ENCODE measurements around the gene GINS2. TPM values are rescaled to one million over a fixed set of nuclear protein-coding genes. Genes with fewer than 3 reads are reported as not detected.

GINS2 gene
- polyA plus RNA-seq, 1 of the 3 experiments (the other 2 are of a cell fraction): 9.0 TPM

DNA sequence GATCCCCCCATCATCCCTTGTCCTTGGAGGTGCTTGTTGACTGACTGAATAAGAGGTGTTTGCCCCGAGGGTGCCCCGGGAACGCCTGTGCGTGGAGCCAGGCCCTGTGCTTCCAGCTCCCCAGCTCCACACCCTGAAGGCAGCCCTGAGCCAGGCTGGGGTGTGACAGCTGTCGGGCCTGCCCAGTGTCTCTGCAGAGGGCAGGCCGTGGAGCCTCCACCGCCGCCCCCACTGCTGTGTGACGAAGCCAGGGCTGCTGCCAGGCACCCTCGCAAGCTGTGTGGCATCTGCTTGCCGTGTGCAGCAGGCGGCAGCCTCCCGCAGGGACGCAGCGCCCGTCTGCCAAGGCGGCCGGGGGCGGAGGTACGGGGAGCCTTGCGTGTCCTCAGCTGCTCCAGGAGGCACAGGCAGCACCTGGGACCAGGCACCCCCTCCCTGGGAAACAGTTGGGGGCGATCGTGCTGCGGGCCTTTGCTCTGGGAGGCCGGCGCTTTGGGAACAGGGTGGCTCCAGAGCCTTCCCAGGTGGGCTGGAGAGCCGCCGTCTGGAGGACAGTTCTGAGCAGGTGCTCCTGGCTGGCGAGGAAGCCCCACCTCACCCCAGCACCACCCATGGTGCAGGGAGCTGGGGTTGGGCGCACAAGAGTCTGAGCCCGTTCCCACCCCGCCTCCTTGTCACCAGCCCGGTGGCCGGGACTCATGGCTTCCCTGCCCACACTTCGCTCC is 49.1 kb downstream of the GINS2 start:
- Histone ChIP-seq H3K27me3 (ENCODE audit: insufficient read depth) (no peaks in the 10 kb centered on the region), H3K79me2 (ENCODE audit: insufficient read depth) (peaks cover 18% of the 10 kb centered on the region; the same call in 1 of the 2 replicates), H3K4me2 (no peak overlapping the region), H4K20me1 (ENCODE audit: insufficient read depth) (peaks cover 98% of the 10 kb centered on the region), H3K4me3 (ENCODE audit: low read depth in 2 of 2, low read length in 1 of 2) (no peak overlapping the region), H3K9ac (no peak overlapping the region), H3K9me3 (no peaks in the 10 kb centered on the region), H3F3A (replicated peaks; ENCODE audit: insufficient read depth) (no peaks in the 10 kb centered on the region), H3K4me1 (ENCODE audit: control insufficient read depth in 1 of 2, insufficient read depth in 2 of 2, low read depth in 1 of 2, low read length in 1 of 2) (peaks cover 0 to 74% of the 10 kb centered on the region in 2 experiments; a peak in 1 of 4 replicates), H3K36me3 (replicated peaks in 1 of 2; ENCODE audit: control insufficient read depth in 1 of 2, insufficient read depth in 2 of 2, low read length in 1 of 2) (peaks cover 0 to 39% of the 10 kb centered on the region in 2 experiments), H3K27ac (ENCODE audit: low read depth in 2 of 2, low read length in 1 of 2) (peak overlapping the region in 1 of 2 experiments; percentile 54; a peak in 2 of 4 replicates), H3K9me2 (no peaks in the 10 kb centered on the region), H2AFZ (ENCODE audit: low read depth) (no peak overlapping the region)
- POLR2A ChIA-PET: interaction anchor here (1.6 kb wide), 1 partner anchor 11 kb away, joined by 5 read pairs; no protein-coding TSS in a partner anchor
- CTCF ChIA-PET: interaction anchor here (0.8 to 3.2 kb wide), 5 partner anchors 11 to 318 kb away, joined by 3 to 21 read pairs (median 4); no protein-coding TSS in a partner anchor
- 76% methylated on average over 5 of the region's 35 CpGs for WGBS (ENCODE audit: low lambda C conversion rate)
- DNase-seq: peak; percentile 92
- TF ChIP-seq MEF2A (IDR thresholded peaks at IDR 0.05; ENCODE audit: borderline replicate concordance, low read depth): no peak
- TF ChIP-seq TAF1 (IDR thresholded peaks at IDR 0.05; ENCODE audit: borderline replicate concordance, low read depth, low read length): no peak
- TF ChIP-seq POLR2AphosphoS5 (IDR thresholded peaks at IDR 0.05; ENCODE audit: low read depth, low read length): no peak
- no peak for TF ChIP-seq PBX3 (IDR thresholded peaks at IDR 0.05)
- no peak for TF ChIP-seq SIN3A (IDR thresholded peaks at IDR 0.05; ENCODE audit: borderline replicate concordance, low read depth, low read length)
- no peak for TF ChIP-seq TEAD4 (IDR thresholded peaks at IDR 0.05; ENCODE audit: borderline replicate concordance, insufficient read depth)
- TF ChIP-seq CTCF (IDR thresholded peaks at IDR 0.05): no peak
- no peak for TF ChIP-seq RXRA (IDR thresholded peaks at IDR 0.05; ENCODE audit: borderline replicate concordance, low read depth)
- no peak for TF ChIP-seq YY1 (IDR thresholded peaks at IDR 0.05; ENCODE audit: low read depth)
- no peak for TF ChIP-seq FOSL2 (IDR thresholded peaks at IDR 0.05; ENCODE audit: borderline replicate concordance, low read depth)
- TF ChIP-seq RFX5 (IDR thresholded peaks at IDR 0.05; ENCODE audit: low read length): no peak
- TF ChIP-seq, protein P1, sequence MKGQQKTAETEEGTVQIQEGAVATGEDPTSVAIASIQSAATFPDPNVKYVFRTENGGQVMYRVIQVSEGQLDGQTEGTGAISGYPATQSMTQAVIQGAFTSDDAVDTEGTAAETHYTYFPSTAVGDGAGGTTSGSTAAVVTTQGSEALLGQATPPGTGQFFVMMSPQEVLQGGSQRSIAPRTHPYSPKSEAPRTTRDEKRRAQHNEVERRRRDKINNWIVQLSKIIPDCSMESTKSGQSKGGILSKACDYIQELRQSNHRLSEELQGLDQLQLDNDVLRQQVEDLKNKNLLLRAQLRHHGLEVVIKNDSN (IDR thresholded peaks at IDR 0.05; ENCODE audit: borderline replicate concordance, low read depth): no peak
- no peak for TF ChIP-seq USF2 (IDR thresholded peaks at IDR 0.05; ENCODE audit: borderline replicate concordance, low read depth, low read length)
- no peak for TF ChIP-seq NRF1 (IDR thresholded peaks at IDR 0.05; ENCODE audit: low read depth, low read length)
- TF ChIP-seq EZH2phosphoT487 (IDR thresholded peaks at IDR 0.05; ENCODE audit: borderline replicate concordance, low read depth): no peak
- TF ChIP-seq REST (IDR thresholded peaks at IDR 0.05; ENCODE audit: low read depth, low read length): no peak
- TF ChIP-seq MXI1 (IDR thresholded peaks at IDR 0.05; ENCODE audit: low read depth, low read length): peak; percentile 81; the same call in 1 of the 2 replicates
- TF ChIP-seq MAX (IDR thresholded peaks at IDR 0.05; ENCODE audit: low read depth): no peak
- TF ChIP-seq NFIC (IDR thresholded peaks at IDR 0.05; ENCODE audit: borderline replicate concordance): no peak
- TF ChIP-seq CHD2 (IDR thresholded peaks at IDR 0.05; ENCODE audit: low read length, partially characterized antibody): peak; percentile 47
- peak; percentile 31 for TF ChIP-seq RAD21 (IDR thresholded peaks at IDR 0.05; ENCODE audit: low read length)
- no peak for TF ChIP-seq RCOR1 (IDR thresholded peaks at IDR 0.05; ENCODE audit: low read length)
- no peak for TF ChIP-seq TCF12 (IDR thresholded peaks at IDR 0.05)
- TF ChIP-seq FOXJ3 (CRISPR knock-in tag; IDR thresholded peaks at IDR 0.05): peak; percentile 85
